SU-DHL-6 (cell line): ENCODE results near the gene GSG1.

Experiments used
- EZH2phosphoT487 ChIP-seq: fragments of 200-600 bp; sonication (generic), shearing (Covaris generic); conservative IDR thresholded peaks from 2 replicates; pipeline ENCODE4 v1.6.1; 2018; ENCODE audit warnings: mild to moderate bottlenecking, antibody characterized with exemption, low read length, moderate library complexity, mixed read lengths
- TF ChIP-seq, protein P1 (sequence below): fragments of 200-600 bp; sonication (generic); IDR thresholded peaks from one replicate; pipeline ENCODE4 v1.5.1; 2017; ENCODE audit warnings: antibody characterized with exemption, mild to moderate bottlenecking, low read length, moderate library complexity; ENCODE audit not compliant: insufficient read depth, poor library complexity, severe bottlenecking

DNA sequence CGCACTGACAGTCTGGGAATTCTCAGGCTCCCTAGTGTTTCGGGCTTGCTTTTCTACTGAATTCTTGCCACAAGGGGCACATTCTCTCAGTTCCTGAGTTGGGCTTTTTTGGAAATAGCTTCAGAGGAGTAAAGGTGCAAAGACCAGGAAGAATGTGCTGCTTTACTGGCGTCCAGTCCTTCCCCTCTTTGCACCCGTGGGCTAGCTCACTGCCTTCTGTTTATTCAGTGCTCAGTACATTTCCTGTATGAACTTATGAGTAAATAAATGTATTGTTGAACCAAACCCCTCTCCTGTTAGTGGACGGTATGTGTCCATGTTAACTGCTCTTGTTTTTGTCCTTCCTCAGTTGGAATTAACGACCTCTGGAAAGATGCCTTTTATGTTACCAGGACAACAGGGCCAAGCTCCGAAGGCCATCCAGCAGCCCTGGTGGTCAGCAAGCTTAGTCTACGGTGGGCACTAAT lies 24.0 kb downstream of the GSG1 start:
- TF ChIP-seq, protein P1, sequence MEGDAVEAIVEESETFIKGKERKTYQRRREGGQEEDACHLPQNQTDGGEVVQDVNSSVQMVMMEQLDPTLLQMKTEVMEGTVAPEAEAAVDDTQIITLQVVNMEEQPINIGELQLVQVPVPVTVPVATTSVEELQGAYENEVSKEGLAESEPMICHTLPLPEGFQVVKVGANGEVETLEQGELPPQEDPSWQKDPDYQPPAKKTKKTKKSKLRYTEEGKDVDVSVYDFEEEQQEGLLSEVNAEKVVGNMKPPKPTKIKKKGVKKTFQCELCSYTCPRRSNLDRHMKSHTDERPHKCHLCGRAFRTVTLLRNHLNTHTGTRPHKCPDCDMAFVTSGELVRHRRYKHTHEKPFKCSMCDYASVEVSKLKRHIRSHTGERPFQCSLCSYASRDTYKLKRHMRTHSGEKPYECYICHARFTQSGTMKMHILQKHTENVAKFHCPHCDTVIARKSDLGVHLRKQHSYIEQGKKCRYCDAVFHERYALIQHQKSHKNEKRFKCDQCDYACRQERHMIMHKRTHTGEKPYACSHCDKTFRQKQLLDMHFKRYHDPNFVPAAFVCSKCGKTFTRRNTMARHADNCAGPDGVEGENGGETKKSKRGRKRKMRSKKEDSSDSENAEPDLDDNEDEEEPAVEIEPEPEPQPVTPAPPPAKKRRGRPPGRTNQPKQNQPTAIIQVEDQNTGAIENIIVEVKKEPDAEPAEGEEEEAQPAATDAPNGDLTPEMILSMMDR, result no peak
- no peak for TF ChIP-seq EZH2phosphoT487
